Ammon's horn (tissue), 1 donor: ENCODE data around the gene PODNL1.
"Not testable (repeated sequence)": the region's sequence is repeated elsewhere in the genome, so short reads cannot be mapped to it uniquely, and the experiment has no call there.

ENCODE experiments used
- DNase-seq: peaks from one replicate; pipeline ENCODE4 v3.0.0-alpha.2; 2016; ENCODE audit warnings: low spot score

PODNL1 gene

GRCh38 chr19:13973479-13973878 lies 35.3 kb upstream of the PODNL1 start:
- not testable (repeated sequence) for DNase-seq

GRCh38 chr19:13972368-13973155 lies 34.3 kb upstream of the PODNL1 start:
- no peak for DNase-seq

GRCh38 chr19:13971868-13972267 lies 33.7 kb upstream of the PODNL1 start:
- not testable (repeated sequence) for DNase-seq

GRCh38 chr19:13969897-13970296 lies 31.7 kb upstream of the PODNL1 start:
- DNase-seq, result no peak

GRCh38 chr19:13968999-13969398 lies 30.8 kb upstream of the PODNL1 start:
- no peak for DNase-seq

- no peak for DNase-seq
Observed at GRCh38 chr19:13968383-13968935, 30.2 kb upstream of the PODNL1 start.

- DNase-seq, result not testable (repeated sequence)
Observed at GRCh38 chr19:13967206-13967605, 29.0 kb upstream of the PODNL1 start.

- no peak for DNase-seq
Observed at GRCh38 chr19:13966684-13967128, 28.5 kb upstream of the PODNL1 start.

GRCh38 chr19:13965926-13966683 lies 27.9 kb upstream of the PODNL1 start:
- no peak for DNase-seq

GRCh38 chr19:13965377-13965896 lies 27.2 kb upstream of the PODNL1 start:
- DNase-seq, result no peak

GRCh38 chr19:13964776-13965175 lies 26.6 kb upstream of the PODNL1 start:
- no peak for DNase-seq

- DNase-seq, result no peak
Observed at GRCh38 chr19:13963603-13964105, 25.4 kb upstream of the PODNL1 start.

GRCh38 chr19:13962699-13963602 lies 24.7 kb upstream of the PODNL1 start:
- DNase-seq, result no peak

GRCh38 chr19:13961826-13962698 lies 23.8 kb upstream of the PODNL1 start:
- no peak for DNase-seq

- no peak for DNase-seq
Observed at GRCh38 chr19:13960863-13961784, 22.9 kb upstream of the PODNL1 start.

GRCh38 chr19:13959962-13960862 lies 22.0 kb upstream of the PODNL1 start:
- no peak for DNase-seq

- DNase-seq, result no peak
Observed at GRCh38 chr19:13959141-13959961, 21.1 kb upstream of the PODNL1 start.
